GM21447 (cell line): Measurements from ENCODE around the gene INPP5A.

Experiments
- ATAC-seq: cut with Tn5 transposase; IDR thresholded peaks from one replicate; pipeline ENCODE4 v1.9.1; 2021; ENCODE audit not compliant: unreplicated experiment

Gene INPP5A

GRCh38 chr10:132655735-132656134, 118.1 kb downstream of the INPP5A start:
- no peak for ATAC-seq

GRCh38 chr10:132656283-132657126, 118.9 kb downstream of the INPP5A start:
- ATAC-seq: no peak

- no peak for ATAC-seq
These were observed 119.6 kb downstream of the INPP5A start for GRCh38 chr10:132657127-132657706.

- no peak for ATAC-seq
These were observed 120.2 kb downstream of the INPP5A start for GRCh38 chr10:132657748-132658147.

GRCh38 chr10:132658546-132659205, 121.1 kb downstream of the INPP5A start:
- ATAC-seq: no peak

- ATAC-seq: no peak
These were observed 121.9 kb downstream of the INPP5A start for GRCh38 chr10:132659206-132660091.

- no peak for ATAC-seq
These were observed 122.8 kb downstream of the INPP5A start for GRCh38 chr10:132660385-132660784.

GRCh38 chr10:132662186-132662920, 124.8 kb downstream of the INPP5A start:
- ATAC-seq: no peak

- ATAC-seq: no peak
These were observed 126.2 kb downstream of the INPP5A start for GRCh38 chr10:132663666-132664365.

- no peak for ATAC-seq
These were observed 126.8 kb downstream of the INPP5A start for GRCh38 chr10:132664407-132664806.

- no peak for ATAC-seq
These were observed 127.3 kb downstream of the INPP5A start for GRCh38 chr10:132664883-132665282.

GRCh38 chr10:132665946-132666704, 128.5 kb downstream of the INPP5A start:
- no peak for ATAC-seq

- no peak for ATAC-seq
These were observed 129.2 kb downstream of the INPP5A start for GRCh38 chr10:132666705-132667341.

GRCh38 chr10:132667342-132668047, 129.9 kb downstream of the INPP5A start:
- ATAC-seq: no peak

- ATAC-seq: no peak
These were observed 130.4 kb downstream of the INPP5A start for GRCh38 chr10:132668048-132668394.

- no peak for ATAC-seq
These were observed 131.7 kb downstream of the INPP5A start for GRCh38 chr10:132669208-132669861.

- ATAC-seq: no peak
These were observed 133.1 kb downstream of the INPP5A start for GRCh38 chr10:132670546-132671227.
